PC-3 (cell line): Measurements from ENCODE around the gene ARHGAP23. TPM values are rescaled to one million over a fixed set of nuclear protein-coding genes. Genes with fewer than 3 reads are reported as not detected.
"Not testable (repeated sequence)": the region's sequence is repeated elsewhere in the genome, so short reads cannot be mapped to it uniquely, and the experiment has no call there.

Experiments used
- ATAC-seq: fragments of 200-7000 bp; cut with Tn5 transposase; 2 replicates; pipeline ENCODE4 v1.9.1; 2020; ENCODE audit warnings: mild to moderate bottlenecking, moderate library complexity
- BruUV-seq: library from RNA; stranded (reverse); fragments of 400-500 nt; replicated peaks from 2 replicates; lab custom pipeline; 2021; lab: Mats Ljungman, UMichigan
- CTCF ChIA-PET: fragments of 300-600 bp; sonication (Branson Sonifier 250); formaldehyde crosslinking; loops from one replicate; lab custom pipeline; 2022; ENCODE audit warnings: antibody characterized with exemption; lab: Charles Lee
- POLR2A ChIA-PET: fragments of 300-600 bp; sonication (Branson Sonifier 250); formaldehyde crosslinking; loops from one replicate; lab custom pipeline; 2022; ENCODE audit warnings: antibody characterized with exemption; ENCODE audit not compliant: unreplicated experiment; lab: Charles Lee
- DNase-seq: peaks from one replicate; pipeline ENCODE4 v3.0.0-alpha.2; 2015
- H2AFZ ChIP-seq: fragments of 300-600 bp; sonication (generic); 2 replicates; pipeline ENCODE4 v1.6.0; 2016; ENCODE audit warnings: antibody characterized with exemption, low read length
- H3F3A ChIP-seq: fragments of 300-600 bp; sonication (generic); one replicate; pipeline ENCODE4 v1.6.0; 2017; ENCODE audit warnings: antibody characterized with exemption, low read length, control low read depth, mild to moderate bottlenecking; ENCODE audit not compliant: unreplicated experiment
- H3K27ac ChIP-seq: fragments of 300-600 bp; sonication (generic); 2 replicates; pipeline ENCODE4 v1.5.1; 2016; ENCODE audit warnings: mild to moderate bottlenecking, low read length
- H3K27me3 ChIP-seq: fragments of 300-600 bp; sonication (generic); 2 replicates; pipeline ENCODE4 v1.6.1; 2016; ENCODE audit warnings: low read length, mixed read lengths
- H3K36me3 ChIP-seq: fragments of 300-600 bp; sonication (generic); 2 replicates; pipeline ENCODE4 v1.6.1; 2016; ENCODE audit warnings: low read depth, mixed run types, low read length, mixed read lengths
- H3K4me1 ChIP-seq: fragments of 300-600 bp; sonication (generic); 2 replicates; pipeline ENCODE4 v1.5.1; 2016; ENCODE audit warnings: low read length; ENCODE audit not compliant: insufficient read depth
- H3K4me2 ChIP-seq: fragments of 300-600 bp; sonication (generic); 2 replicates; pipeline ENCODE4 v1.6.0; 2016; ENCODE audit warnings: low read length
- H3K4me3 ChIP-seq: fragments of 300-600 bp; sonication (generic); 2 replicates; pipeline ENCODE4 v1.5.1; 2016; ENCODE audit warnings: mild to moderate bottlenecking, low read length, mixed read lengths
- H3K79me2 ChIP-seq: fragments of 300-600 bp; sonication (generic); 2 replicates; pipeline ENCODE4 v1.6.1; 2017; ENCODE audit warnings: low read length, mixed read lengths
- H3K9ac ChIP-seq: fragments of 300-600 bp; sonication (generic); 2 replicates; pipeline ENCODE4 v1.6.0; 2016; ENCODE audit warnings: mild to moderate bottlenecking, low read length
- H3K9me2 ChIP-seq: fragments of 300-600 bp; sonication (generic); replicated peaks from 2 replicates; pipeline ENCODE4 v1.6.1; 2016; ENCODE audit warnings: mixed run types, low read length, mixed read lengths
- H3K9me3 ChIP-seq: fragments of 300-600 bp; sonication (generic); 2 replicates; pipeline ENCODE4 v1.6.1; 2016; ENCODE audit warnings: low read length, mixed read lengths
- H4K20me1 ChIP-seq: fragments of 300-600 bp; sonication (generic); 2 replicates; pipeline ENCODE4 v1.6.1; 2016; ENCODE audit warnings: low read length, mixed read lengths
- CTCF ChIP-seq: fragments of 300-600 bp; sonication (generic); conservative IDR thresholded peaks from 2 replicates; pipeline ENCODE4 v1.5.1; 2017; ENCODE audit warnings: antibody characterized with exemption, low read depth, mild to moderate bottlenecking, low read length
- EZH2 ChIP-seq: fragments of 300-600 bp; sonication (generic); IDR thresholded peaks from one replicate; pipeline ENCODE4 v1.6.1; 2017; ENCODE audit warnings: antibody characterized with exemption, mild to moderate bottlenecking, low read length; ENCODE audit not compliant: unreplicated experiment
- EZH2phosphoT487 ChIP-seq: fragments of 300-600 bp; sonication (generic); IDR thresholded peaks from 2 replicates; pipeline ENCODE4 v1.6.1; 2018; ENCODE audit warnings: mild to moderate bottlenecking, antibody characterized with exemption, low read length, borderline replicate concordance
- intact Hi-C: fragments of 100-400 bp; cut with micrococcal nuclease; formaldehyde crosslinking; loops from 2 replicates; pipeline ENCODE4 v1.9.0; 2023
- total RNA-seq: library from RNA; depleted of rRNA; stranded (reverse); fragments of >200 nt; gene quantifications from 2 replicates; pipeline ENCODE4 v1.2.3, GENCODE V29; 2014

ARHGAP23 gene
- total RNA-seq, 1 experiment from 2014 or later = 9.0 TPM

- H2AFZ ChIP-seq, BruUV-seq, ATAC-seq, H3F3A ChIP-seq, H3K79me2 ChIP-seq, POLR2A ChIA-PET, H3K4me2 ChIP-seq, H3K4me1 ChIP-seq, H3K9me2 ChIP-seq, H3K9me3 ChIP-seq, H3K36me3 ChIP-seq, H3K9ac ChIP-seq, H3K27me3 ChIP-seq, H3K27ac ChIP-seq, CTCF ChIA-PET, H4K20me1 ChIP-seq, intact Hi-C loops, H3K4me3 ChIP-seq, DNase-seq: not testable (repeated sequence)
Measured at GRCh38 chr17:38530856-38531255, 102.6 kb downstream of the ARHGAP23 start.

DNA sequence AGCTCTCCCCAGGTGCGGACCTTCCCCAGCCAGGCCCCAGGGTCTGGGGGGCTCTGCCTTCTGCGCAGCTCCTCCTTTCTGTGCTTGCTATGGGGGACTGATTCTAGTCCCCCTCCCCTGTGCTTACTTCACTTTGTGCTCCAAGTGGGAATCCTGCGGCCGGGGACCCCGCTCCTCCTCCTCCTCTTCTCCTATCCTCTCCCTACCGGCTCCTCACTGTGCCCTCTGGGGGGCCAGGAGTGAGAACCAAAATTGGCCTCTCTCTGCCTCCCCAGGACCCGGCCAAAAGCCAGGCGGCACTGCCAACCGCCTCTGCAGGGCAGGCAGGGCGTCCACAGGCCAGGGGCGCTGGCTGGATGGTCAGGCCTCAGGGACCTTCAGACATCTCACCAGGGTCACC lies 103.5 kb downstream of the ARHGAP23 start:
- H3K79me2 ChIP-seq, H3K27me3 ChIP-seq, H2AFZ ChIP-seq, DNase-seq, intact Hi-C loops, H3K27ac ChIP-seq, CTCF ChIA-PET, H3K4me3 ChIP-seq, H3K9me2 ChIP-seq, H3K36me3 ChIP-seq, ATAC-seq, POLR2A ChIA-PET, H3K4me2 ChIP-seq, H4K20me1 ChIP-seq, H3F3A ChIP-seq, H3K9me3 ChIP-seq, H3K4me1 ChIP-seq, BruUV-seq, H3K9ac ChIP-seq: not testable (repeated sequence)

GRCh38 chr17:38532451-38532850 lies 104.2 kb downstream of the ARHGAP23 start:
- no peak for TF ChIP-seq EZH2phosphoT487
- no peak for TF ChIP-seq CTCF
- BruUV-seq = no TSS peak
- H3K4me3 ChIP-seq = no peak overlapping the region
- no peaks in the 10 kb centered on the region for H3K9me3 ChIP-seq
- no peak overlapping the region for H3K4me2 ChIP-seq
- H3K79me2 ChIP-seq = no peaks in the 10 kb centered on the region
- no peaks in the 10 kb centered on the region for H3K9me2 ChIP-seq
- no peaks in the 10 kb centered on the region; the same call in 1 of the 2 replicates for H3K27me3 ChIP-seq
- no peak overlapping the region for H2AFZ ChIP-seq
- H3K9ac ChIP-seq = no peak overlapping the region
- POLR2A ChIA-PET = no interaction called here
- intact Hi-C loops = no loop called here
- H3K36me3 ChIP-seq = no peaks in the 10 kb centered on the region
- no peaks in the 10 kb centered on the region for H4K20me1 ChIP-seq
- no peaks in the 10 kb centered on the region for H3K4me1 ChIP-seq
- H3F3A ChIP-seq = no peaks in the 10 kb centered on the region
- H3K27ac ChIP-seq = no peak overlapping the region
- DNase-seq = no peak
- no peak for ATAC-seq
- CTCF ChIA-PET = no interaction called here

DNA sequence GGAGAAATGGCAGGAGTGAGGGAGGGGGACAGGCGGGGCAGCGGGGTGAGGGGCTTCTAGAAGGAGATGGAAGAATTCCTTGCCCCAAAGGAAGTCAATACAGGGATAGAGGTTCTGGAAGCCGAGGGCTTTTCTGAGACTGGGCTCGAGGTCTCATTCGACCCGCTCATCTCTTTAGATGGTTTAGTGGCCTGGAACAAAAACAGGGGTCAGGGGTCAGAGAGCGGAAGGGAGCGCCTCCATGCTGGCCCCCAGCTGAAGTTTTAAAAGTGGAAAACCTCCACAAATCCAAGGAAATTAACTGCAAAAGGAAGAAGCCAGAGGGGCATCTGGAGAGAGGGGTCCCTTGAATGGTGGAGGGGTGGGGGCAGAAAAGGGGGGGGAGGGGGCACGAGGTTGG lies 105.0 kb downstream of the ARHGAP23 start:
- H2AFZ ChIP-seq = no peak overlapping the region
- no TSS peak for BruUV-seq
- no peak for ATAC-seq

More for the DNA sequence above, 105.0 kb downstream of the ARHGAP23 start:
- Histone ChIP-seq H3K27ac (no peak overlapping the region), H3K4me1 (no peaks in the 10 kb centered on the region), H3K9me3 (no peaks in the 10 kb centered on the region), H3K27me3 (no peaks in the 10 kb centered on the region), H4K20me1 (no peaks in the 10 kb centered on the region), H3K36me3 (no peaks in the 10 kb centered on the region), H3K79me2 (no peaks in the 10 kb centered on the region), H3K9me2 (no peaks in the 10 kb centered on the region), H3F3A (no peaks in the 10 kb centered on the region), H3K9ac (no peak overlapping the region), H3K4me3 (no peak overlapping the region), H3K4me2 (no peak overlapping the region)
- intact Hi-C loops = no loop called here
- TF ChIP-seq EZH2phosphoT487 = no peak
- TF ChIP-seq EZH2 = no peak
- no peak for TF ChIP-seq CTCF
- CTCF ChIA-PET = no interaction called here
- DNase-seq = no peak
- POLR2A ChIA-PET = no interaction called here
